Ishikawa (cell line): Measurements from ENCODE around the gene TJP2.

Experiments used
- CEBPB ChIP-seq: IDR thresholded peaks from 2 replicates; pipeline ENCODE4 v1.6.1; 2012
- CREB1 ChIP-seq: IDR thresholded peaks from 2 replicates; pipeline ENCODE4 v1.6.1; 2012; ENCODE audit warnings: low read depth
- EGR1 ChIP-seq: IDR thresholded peaks from 2 replicates; pipeline ENCODE4 v1.6.1; 2012
- EP300 ChIP-seq: IDR thresholded peaks from 2 replicates; pipeline ENCODE4 v1.6.1; 2012; ENCODE audit warnings: borderline replicate concordance
- FOXM1 ChIP-seq: IDR thresholded peaks from 2 replicates; pipeline ENCODE4 v1.6.1; 2012; ENCODE audit warnings: low read depth, borderline replicate concordance
- MAX ChIP-seq: IDR thresholded peaks from 2 replicates; pipeline ENCODE4 v1.6.1; 2012
- NFIC ChIP-seq: IDR thresholded peaks from 2 replicates; pipeline ENCODE4 v1.6.1; 2012
- RAD21 ChIP-seq: IDR thresholded peaks from 2 replicates; pipeline ENCODE4 v1.6.1; 2012; ENCODE audit warnings: low read depth
- REST ChIP-seq: IDR thresholded peaks from 2 replicates; pipeline ENCODE4 v1.6.1; 2012; ENCODE audit warnings: low read depth, mild to moderate bottlenecking
- TAF1 ChIP-seq: IDR thresholded peaks from 2 replicates; pipeline ENCODE4 v1.6.1; 2012; ENCODE audit warnings: low read depth, mild to moderate bottlenecking
- TCF12 ChIP-seq: IDR thresholded peaks from 2 replicates; pipeline ENCODE4 v1.6.1; 2012; ENCODE audit warnings: low read depth
- TEAD4 ChIP-seq: IDR thresholded peaks from 2 replicates; pipeline ENCODE4 v1.6.1; 2012
- USF1 ChIP-seq: IDR thresholded peaks from 2 replicates; pipeline ENCODE4 v1.6.1; 2012
- YY1 ChIP-seq: IDR thresholded peaks from 2 replicates; pipeline ENCODE4 v1.6.1; 2012; ENCODE audit warnings: low read depth
- ZBTB7A ChIP-seq: IDR thresholded peaks from 2 replicates; pipeline ENCODE4 v1.6.1; 2012; ENCODE audit warnings: low read depth

Gene TJP2

GRCh38 chr9:69147041-69147834, 26.8 kb upstream of the TJP2 start:
- no peak for TF ChIP-seq CEBPB
- no peak for TF ChIP-seq TAF1
- TF ChIP-seq EGR1 = no peak
- no peak for TF ChIP-seq TEAD4
- TF ChIP-seq CREB1 = no peak
- TF ChIP-seq EP300 = no peak
- TF ChIP-seq MAX = no peak
- no peak for TF ChIP-seq RAD21
- TF ChIP-seq NFIC = no peak

- no peak for TF ChIP-seq CEBPB
- no peak for TF ChIP-seq EP300
- TF ChIP-seq YY1 = no peak
- no peak for TF ChIP-seq USF1
- no peak for TF ChIP-seq TCF12
- no peak for TF ChIP-seq CREB1
- TF ChIP-seq MAX = no peak
These were observed 24.7 kb upstream of the TJP2 start for GRCh38 chr9:69149321-69149807.

GRCh38 chr9:69151506-69151905, 22.6 kb upstream of the TJP2 start:
- TF ChIP-seq RAD21 (no peak), MAX (no peak), TEAD4 (no peak), TCF12 (no peak), CEBPB (no peak), REST (no peak), EP300 (no peak), EGR1 (no peak), CREB1 (no peak), TAF1 (no peak), ZBTB7A (no peak), FOXM1 (no peak), YY1 (no peak), USF1 (no peak)

GRCh38 chr9:69153707-69154521, 20.2 kb upstream of the TJP2 start:
- no peak for TF ChIP-seq MAX
- TF ChIP-seq CREB1 = no peak
- no peak for TF ChIP-seq NFIC
- no peak for TF ChIP-seq TAF1
- TF ChIP-seq REST = no peak
- TF ChIP-seq ZBTB7A = no peak
- no peak for TF ChIP-seq CEBPB
- TF ChIP-seq RAD21 = no peak
- no peak for TF ChIP-seq TCF12
- no peak for TF ChIP-seq TEAD4
- no peak for TF ChIP-seq YY1

GRCh38 chr9:69155341-69156030, 18.6 kb upstream of the TJP2 start:
- no peak for TF ChIP-seq REST
- TF ChIP-seq YY1 = no peak
